SH-SY5Y (cell line): ENCODE data around the gene MRPL39.

Experiments
- GATA2 ChIP-seq: IDR thresholded peaks from 2 replicates; pipeline ENCODE4 v1.6.1; 2011; ENCODE audit warnings: mild to moderate bottlenecking, low read depth, low read length
- GATA3 ChIP-seq: IDR thresholded peaks from 2 replicates; pipeline ENCODE4 v1.6.1; 2011; ENCODE audit warnings: low read depth, mild to moderate bottlenecking, low read length, moderate library complexity

DNA sequence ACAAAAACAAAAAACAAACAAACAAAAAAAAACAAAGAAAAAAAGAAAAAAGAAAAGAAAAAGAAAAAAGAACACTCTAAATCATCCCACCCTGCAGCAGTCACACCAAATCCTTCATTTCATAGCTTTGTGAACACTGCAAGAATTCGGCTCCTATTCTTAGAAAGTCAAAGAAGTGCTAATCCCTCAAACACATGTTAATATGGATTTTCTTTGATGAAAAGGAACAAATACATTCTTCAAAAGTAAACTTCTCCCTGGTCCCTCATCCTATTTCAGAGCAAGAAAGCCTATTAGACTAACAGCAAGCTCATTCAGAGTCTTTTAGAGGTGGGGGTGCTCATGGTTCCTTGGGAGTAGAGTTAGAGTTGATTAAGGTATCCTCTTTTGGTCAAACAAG lies 7.2 kb upstream of the MRPL39 start:
- no peak for TF ChIP-seq GATA3
- TF ChIP-seq GATA2 = no peak
